ENCODE results near the gene KCNT1. TPM values are rescaled to one million over a fixed set of nuclear protein-coding genes. Genes with fewer than 3 reads are reported as not detected.

The KCNT1 gene
- total and polyA plus RNA-seq, 2 experiments from 2014 or later, result 0.27 TPM; not detected in 1

- no peaks in the 10 kb centered on the region for H3K79me2 ChIP-seq
- no peak for TF ChIP-seq EZH2 (IDR thresholded peaks at IDR 0.05; ENCODE audit: borderline replicate concordance)
- TF ChIP-seq CTCF (IDR thresholded peaks at IDR 0.05; ENCODE audit: poor library complexity), result no peak
- TF ChIP-seq EZH2phosphoT487 (IDR thresholded peaks at IDR 0.05; ENCODE audit: low read depth, severe bottlenecking, unreplicated experiment), result no peak
- no peak overlapping the region for H3K27ac ChIP-seq
- H2AFZ ChIP-seq, result no peak overlapping the region
- H4K20me1 ChIP-seq (ENCODE audit: insufficient read depth, poor library complexity, severe bottlenecking), result no peaks in the 10 kb centered on the region
- H3K27me3 ChIP-seq, result no peaks in the 10 kb centered on the region
- no peaks in the 10 kb centered on the region for H3K9me2 ChIP-seq (replicated peaks; ENCODE audit: insufficient read depth)
- H3K4me2 ChIP-seq, result no peak overlapping the region
- no peak for DNase-seq (ENCODE audit: low spot score)
- H3K9me3 ChIP-seq (ENCODE audit: low read depth), result no peaks in the 10 kb centered on the region
- H3K4me1 ChIP-seq (ENCODE audit: insufficient read depth), result no peaks in the 10 kb centered on the region
- no peaks in the 10 kb centered on the region for H3K36me3 ChIP-seq (replicated peaks; ENCODE audit: insufficient read depth, low read depth)
- no peak overlapping the region for H3K4me3 ChIP-seq
Measured at GRCh38 chr9:135777623-135778177, 75.7 kb downstream of the KCNT1 start.

GRCh38 chr9:135778421-135778820, 76.4 kb downstream of the KCNT1 start:
- Histone ChIP-seq H3K4me1 (ENCODE audit: insufficient read depth) (no peaks in the 10 kb centered on the region), H3K79me2 (no peaks in the 10 kb centered on the region), H4K20me1 (ENCODE audit: insufficient read depth, poor library complexity, severe bottlenecking) (no peaks in the 10 kb centered on the region), H3K27ac (no peak overlapping the region), H3K36me3 (replicated peaks; ENCODE audit: insufficient read depth, low read depth) (no peaks in the 10 kb centered on the region), H3K27me3 (no peaks in the 10 kb centered on the region), H3K4me3 (no peak overlapping the region), H3K9me2 (replicated peaks; ENCODE audit: insufficient read depth) (no peaks in the 10 kb centered on the region), H3K4me2 (no peak overlapping the region), H3K9me3 (ENCODE audit: low read depth) (no peaks in the 10 kb centered on the region), H2AFZ (no peak overlapping the region)
- no peak for DNase-seq (ENCODE audit: low spot score)
- TF ChIP-seq EZH2 (IDR thresholded peaks at IDR 0.05; ENCODE audit: borderline replicate concordance) (no peak), EZH2phosphoT487 (IDR thresholded peaks at IDR 0.05; ENCODE audit: low read depth, severe bottlenecking, unreplicated experiment) (no peak), CTCF (IDR thresholded peaks at IDR 0.05; ENCODE audit: poor library complexity) (no peak)
- WGBS (ENCODE audit: low lambda C conversion rate, missing lambda C conversion rate), result 94% methylated on average over 12 of the region's 19 CpGs

- no peak overlapping the region for H3K27ac ChIP-seq
- H3K9me3 ChIP-seq (ENCODE audit: low read depth), result no peaks in the 10 kb centered on the region
- no peaks in the 10 kb centered on the region for H3K36me3 ChIP-seq (replicated peaks; ENCODE audit: insufficient read depth, low read depth)
- no peaks in the 10 kb centered on the region for H3K4me1 ChIP-seq (ENCODE audit: insufficient read depth)
- no peak for TF ChIP-seq EZH2 (IDR thresholded peaks at IDR 0.05; ENCODE audit: borderline replicate concordance)
- TF ChIP-seq EZH2phosphoT487 (IDR thresholded peaks at IDR 0.05; ENCODE audit: low read depth, severe bottlenecking, unreplicated experiment), result no peak
- no peak for TF ChIP-seq CTCF (IDR thresholded peaks at IDR 0.05; ENCODE audit: poor library complexity)
- no peaks in the 10 kb centered on the region for H3K27me3 ChIP-seq
- no peak overlapping the region for H2AFZ ChIP-seq
- WGBS (ENCODE audit: low lambda C conversion rate, missing lambda C conversion rate), result 92% methylated on average over 14 of the region's 14 CpGs
- H4K20me1 ChIP-seq (ENCODE audit: insufficient read depth, poor library complexity, severe bottlenecking), result no peaks in the 10 kb centered on the region
- H3K4me2 ChIP-seq, result no peak overlapping the region
- no peak overlapping the region for H3K4me3 ChIP-seq
- no peak for DNase-seq (ENCODE audit: low spot score)
- H3K79me2 ChIP-seq, result no peaks in the 10 kb centered on the region
- H3K9me2 ChIP-seq (replicated peaks; ENCODE audit: insufficient read depth), result no peaks in the 10 kb centered on the region
Measured at GRCh38 chr9:135779571-135779970, 77.6 kb downstream of the KCNT1 start.

GRCh38 chr9:135780086-135780485, 78.1 kb downstream of the KCNT1 start:
- no peaks in the 10 kb centered on the region for H3K9me2 ChIP-seq (replicated peaks; ENCODE audit: insufficient read depth)
- no peak overlapping the region for H2AFZ ChIP-seq
- no peak overlapping the region for H3K4me3 ChIP-seq
- no peaks in the 10 kb centered on the region for H3K79me2 ChIP-seq
- H4K20me1 ChIP-seq (ENCODE audit: insufficient read depth, poor library complexity, severe bottlenecking), result no peaks in the 10 kb centered on the region
- TF ChIP-seq EZH2phosphoT487 (IDR thresholded peaks at IDR 0.05; ENCODE audit: low read depth, severe bottlenecking, unreplicated experiment) (no peak), EZH2 (IDR thresholded peaks at IDR 0.05; ENCODE audit: borderline replicate concordance) (no peak), CTCF (IDR thresholded peaks at IDR 0.05; ENCODE audit: poor library complexity) (no peak)
- 92% methylated on average over 16 of the region's 16 CpGs for WGBS (ENCODE audit: low lambda C conversion rate, missing lambda C conversion rate)
- no peak overlapping the region for H3K4me2 ChIP-seq
- H3K36me3 ChIP-seq (replicated peaks; ENCODE audit: insufficient read depth, low read depth), result no peaks in the 10 kb centered on the region
- no peak overlapping the region for H3K27ac ChIP-seq
- DNase-seq (ENCODE audit: low spot score), result no peak
- H3K9me3 ChIP-seq (ENCODE audit: low read depth), result no peaks in the 10 kb centered on the region
- H3K27me3 ChIP-seq, result no peaks in the 10 kb centered on the region
- no peaks in the 10 kb centered on the region for H3K4me1 ChIP-seq (ENCODE audit: insufficient read depth)

All from hepatocyte (in vitro differentiated cells).